ENCODE measurements around the gene TMED1.
"Not testable (repeated sequence)": the region's sequence is repeated elsewhere in the genome, so short reads cannot be mapped to it uniquely, and the experiment has no call there.

Gene TMED1, protein sequence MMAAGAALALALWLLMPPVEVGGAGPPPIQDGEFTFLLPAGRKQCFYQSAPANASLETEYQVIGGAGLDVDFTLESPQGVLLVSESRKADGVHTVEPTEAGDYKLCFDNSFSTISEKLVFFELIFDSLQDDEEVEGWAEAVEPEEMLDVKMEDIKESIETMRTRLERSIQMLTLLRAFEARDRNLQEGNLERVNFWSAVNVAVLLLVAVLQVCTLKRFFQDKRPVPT

DNA sequence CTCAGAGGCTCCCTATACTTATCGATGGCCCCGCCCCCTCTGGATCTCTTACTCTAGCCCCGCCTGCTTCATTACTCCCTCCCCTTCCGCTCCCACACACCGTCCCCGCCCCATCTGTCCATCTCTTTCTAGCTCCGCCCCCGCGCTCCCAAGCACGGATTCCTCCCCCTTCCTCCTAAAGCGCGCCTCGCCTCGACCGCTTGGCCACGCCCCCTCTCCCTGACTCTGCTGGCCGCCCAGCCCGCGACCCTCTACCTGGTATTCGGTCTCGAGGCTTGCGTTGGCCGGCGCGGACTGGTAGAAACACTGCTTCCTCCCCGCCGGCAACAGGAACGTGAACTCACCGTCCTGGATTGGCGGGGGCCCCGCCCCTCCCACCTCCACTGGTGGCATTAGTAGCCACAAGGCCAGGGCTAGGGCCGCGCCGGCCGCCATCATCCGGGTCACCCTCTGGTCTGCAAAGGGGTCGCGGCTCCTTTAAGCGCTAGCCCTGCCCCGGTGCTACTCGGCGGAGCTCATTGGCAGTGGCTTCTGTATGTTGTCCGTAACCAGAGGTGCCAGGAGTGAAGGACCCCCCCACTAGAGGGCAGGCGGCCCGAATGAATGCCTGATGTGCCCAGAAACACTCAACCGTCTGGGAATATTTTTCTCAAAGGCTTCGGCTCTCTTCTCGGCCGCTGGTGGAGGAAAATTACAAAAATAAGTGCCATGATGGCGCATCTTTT lies at the start of gene TMED1:
TSS of gene TMED1 (minus strand) at position 459 of the 725 bp plus-strand sequence. CDS start at position 438, 21 bp downstream.
- DNase-seq (ENCODE audit: low read depth): peak; percentile 89

DNA sequence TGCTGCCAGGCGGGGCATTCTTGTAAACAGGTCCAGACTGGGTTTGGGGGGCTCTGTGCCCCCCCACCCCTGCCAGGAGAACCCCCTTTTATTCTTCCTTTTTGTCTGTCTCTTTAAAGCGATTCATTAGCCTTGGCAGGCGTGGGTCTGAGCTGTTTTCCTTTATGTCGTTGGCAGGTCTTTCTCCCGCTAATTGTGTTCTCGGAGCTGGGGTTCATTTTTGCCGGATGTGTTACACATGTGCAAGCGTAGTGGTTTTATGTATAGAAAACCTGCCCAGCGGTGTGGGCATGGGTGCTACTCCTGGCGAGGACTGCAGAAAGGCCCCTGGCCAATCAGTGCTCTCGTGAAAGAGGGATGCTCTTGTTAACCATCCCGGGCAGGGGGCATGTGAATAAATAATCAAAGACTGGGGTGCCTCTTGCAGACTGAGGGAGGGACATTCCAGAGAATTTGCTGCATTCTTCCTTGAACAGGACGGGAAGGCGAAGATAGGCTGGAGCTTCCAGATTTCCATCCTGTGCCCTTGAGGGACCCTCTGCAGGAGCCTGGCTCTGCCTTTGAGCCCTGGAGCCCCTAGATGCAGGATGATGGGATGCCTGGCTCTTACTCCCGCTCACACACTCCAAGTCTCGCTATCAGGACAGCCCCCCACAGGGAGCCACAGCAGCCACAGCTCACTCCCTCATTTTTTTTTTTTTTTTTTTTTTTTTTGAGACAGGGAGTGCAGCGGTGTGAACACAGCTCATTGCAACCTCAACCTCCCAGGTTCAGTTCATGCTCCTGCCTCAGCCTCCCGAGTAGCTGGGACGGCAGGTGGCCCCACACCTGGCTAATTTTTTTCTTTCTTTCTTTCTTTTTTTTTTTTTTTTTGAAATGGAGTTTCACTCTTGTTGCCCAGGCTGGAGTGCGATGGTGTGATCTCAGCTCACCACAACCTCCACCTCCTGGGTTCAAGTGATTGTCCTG lies 49.5 kb upstream of the TMED1 start:
- no peak for DNase-seq (ENCODE audit: low read depth)

DNA sequence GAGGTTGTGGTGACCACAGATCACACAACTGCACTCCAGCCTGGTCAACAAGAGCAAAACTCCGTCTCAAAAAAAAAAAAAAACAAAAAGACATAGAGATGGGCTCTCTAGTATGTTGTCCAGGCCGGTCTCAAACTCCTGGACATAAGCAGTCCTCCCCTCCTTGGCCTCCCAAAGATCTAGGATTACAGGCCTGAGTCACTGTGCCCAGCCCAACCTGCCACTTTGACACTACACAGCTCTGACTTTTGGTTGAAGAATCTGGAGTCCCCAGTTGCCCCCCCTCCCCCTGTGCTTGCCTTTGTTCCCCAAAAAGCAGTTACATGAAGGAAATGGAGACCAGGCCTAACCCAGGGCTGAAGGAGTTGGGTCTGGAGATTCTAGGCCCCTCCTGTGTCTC lies 48.3 kb upstream of the TMED1 start:
- no peak for DNase-seq (ENCODE audit: low read depth)

- no peak for DNase-seq (ENCODE audit: low read depth)
These were observed 46.1 kb upstream of the TMED1 start for GRCh38 chr19:10882108-10882457.

- DNase-seq (ENCODE audit: low read depth): no peak
These were observed 45.5 kb upstream of the TMED1 start for GRCh38 chr19:10881403-10882107.

DNA sequence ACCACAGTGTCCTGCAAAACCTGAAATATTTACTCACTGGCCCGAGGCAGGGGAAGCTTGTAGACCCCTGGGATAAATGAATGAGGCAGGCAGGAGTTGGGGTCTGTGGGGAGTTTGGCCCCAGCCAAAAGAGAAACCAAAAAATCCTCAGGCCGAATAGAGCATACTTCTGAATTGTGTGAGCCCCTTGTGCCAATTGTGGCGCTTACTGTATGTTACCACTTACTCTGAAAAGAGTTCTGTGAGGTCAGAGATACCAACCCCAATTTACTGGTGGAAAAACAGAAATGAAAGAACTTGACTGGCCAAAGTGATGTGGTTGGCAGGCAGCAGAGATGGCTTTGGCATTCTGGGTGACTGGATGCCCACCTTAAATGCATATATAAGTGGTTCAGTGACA lies 42.2 kb upstream of the TMED1 start:
- no peak for DNase-seq (ENCODE audit: low read depth)

- not testable (repeated sequence) for DNase-seq (ENCODE audit: low read depth)
These were observed 41.6 kb upstream of the TMED1 start for GRCh38 chr19:10877608-10878007.

GRCh38 chr19:10876459-10877240 lies 40.6 kb upstream of the TMED1 start:
- no peak for DNase-seq (ENCODE audit: low read depth)

DNA sequence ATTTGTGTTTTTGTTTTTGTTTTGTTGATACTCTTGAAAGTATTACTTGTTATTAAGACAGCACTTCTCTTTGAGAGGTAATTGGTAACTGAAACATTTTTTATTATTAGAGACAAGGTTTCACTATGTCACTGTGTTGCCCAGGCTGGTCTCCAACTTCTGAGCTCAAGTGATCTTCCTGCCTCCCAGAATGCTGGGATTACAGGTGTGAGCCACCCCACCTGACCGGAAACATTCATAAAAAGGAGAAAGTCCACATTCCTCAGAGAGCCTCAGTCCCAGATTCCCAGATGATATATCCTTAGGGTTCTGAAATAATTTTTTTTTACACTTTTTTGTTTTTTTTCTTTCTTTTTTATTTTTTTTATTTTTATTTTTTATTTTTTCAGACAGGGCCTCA lies 38.0 kb upstream of the TMED1 start:
- DNase-seq (ENCODE audit: low read depth): no peak

GRCh38 chr19:10872546-10873107 lies 36.6 kb upstream of the TMED1 start:
- no peak for DNase-seq (ENCODE audit: low read depth)

DNA sequence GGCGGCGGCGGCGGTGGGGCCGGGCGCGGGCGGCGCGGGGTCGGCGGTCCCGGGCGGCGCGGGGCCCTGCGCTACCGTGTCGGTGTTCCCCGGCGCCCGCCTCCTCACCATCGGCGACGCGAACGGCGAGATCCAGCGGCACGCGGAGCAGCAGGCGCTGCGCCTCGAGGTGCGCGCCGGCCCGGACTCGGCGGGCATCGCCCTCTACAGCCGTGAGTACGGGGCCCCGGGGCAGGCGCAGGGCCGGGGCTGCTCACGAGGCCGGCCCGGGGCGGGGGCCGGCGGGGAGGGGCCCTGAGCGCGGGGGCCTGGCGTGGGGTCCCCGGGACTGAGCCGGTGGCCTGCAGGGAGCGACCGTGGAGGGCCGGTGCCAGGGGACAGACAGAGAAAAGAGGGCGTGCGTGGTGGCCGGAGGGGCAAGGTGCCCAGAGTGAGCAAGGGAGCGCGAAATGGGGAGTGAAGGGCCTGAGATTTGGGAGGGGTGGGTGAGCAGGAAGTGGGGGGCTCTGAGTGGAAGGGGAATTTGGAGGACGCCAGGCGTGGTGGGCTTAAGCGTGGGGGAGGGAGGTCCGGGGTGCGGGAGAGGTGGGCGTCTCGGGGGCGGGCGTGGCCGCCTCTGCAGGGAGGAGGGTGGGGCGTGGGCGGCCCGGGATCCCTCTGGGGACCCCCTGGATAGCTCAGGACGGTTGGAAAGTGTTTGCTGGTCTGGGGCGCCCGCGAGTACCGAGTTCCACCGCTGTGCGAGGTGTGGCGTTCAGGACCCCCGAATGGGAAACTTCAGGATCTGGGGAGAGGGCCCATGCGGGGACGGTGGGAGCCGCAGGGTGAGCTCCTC lies 35.9 kb upstream of the TMED1 start:
- DNase-seq (ENCODE audit: low read depth): peak; percentile 7

GRCh38 chr19:10870955-10871603 lies 35.1 kb upstream of the TMED1 start, which contains the start of gene CARM1:
Gene CARM1, plus strand, starts transcription at chr19:10871553. Its CDS starts 150 bp downstream, at chr19:10871703.
- DNase-seq (ENCODE audit: low read depth): peak; percentile 98

DNA sequence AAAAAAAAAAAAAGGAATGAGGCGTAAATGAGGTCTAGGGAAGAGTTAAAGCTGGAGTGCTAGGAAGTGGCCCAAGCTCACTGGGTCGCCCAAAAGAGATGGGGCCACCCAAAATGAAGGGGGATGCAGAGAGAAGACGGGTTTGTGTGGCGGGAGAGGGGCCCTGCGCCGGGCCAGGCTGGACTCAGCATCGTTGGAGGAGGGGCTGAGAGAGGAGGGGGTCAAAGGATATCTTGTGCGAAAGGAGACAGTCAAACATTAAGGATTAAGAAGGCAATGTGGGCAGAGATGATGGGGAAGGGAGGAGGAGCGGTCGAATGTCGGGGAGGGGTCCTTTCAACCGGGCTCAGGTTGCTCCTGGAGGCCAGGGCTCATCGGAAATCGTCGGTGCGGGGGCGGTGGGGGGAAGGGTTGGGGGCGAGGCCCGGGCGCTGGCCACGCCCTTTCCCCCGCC lies 34.5 kb upstream of the TMED1 start:
- no peak for DNase-seq (ENCODE audit: low read depth)

DNA sequence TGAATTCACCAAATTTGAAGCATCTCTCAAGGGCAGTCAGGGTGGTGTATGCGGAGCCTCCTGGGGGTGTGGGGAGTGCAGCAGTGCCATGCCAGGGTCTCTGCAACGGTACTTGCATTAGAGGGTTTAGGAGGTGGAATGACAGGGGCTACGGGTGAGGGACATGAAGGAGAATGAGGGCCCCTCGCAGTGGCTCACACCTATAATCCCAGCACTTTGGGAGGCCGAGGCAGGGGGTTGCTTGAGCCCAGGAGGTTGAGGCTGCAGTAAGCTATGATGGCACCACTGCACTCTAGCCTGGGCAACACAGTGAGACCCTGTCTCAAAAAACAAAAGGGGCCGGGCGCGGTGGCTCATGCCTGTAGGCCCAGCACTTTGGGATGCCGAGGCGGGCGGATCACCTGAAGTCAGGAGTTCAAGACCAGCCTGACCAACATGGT lies 33.9 kb upstream of the TMED1 start:
- not testable (repeated sequence) for DNase-seq (ENCODE audit: low read depth)

- no peak for DNase-seq (ENCODE audit: low read depth)
These were observed 33.0 kb upstream of the TMED1 start for GRCh38 chr19:10868872-10869547.

- no peak for DNase-seq (ENCODE audit: low read depth)
These were observed 30.5 kb upstream of the TMED1 start for GRCh38 chr19:10866495-10866894.

DNA sequence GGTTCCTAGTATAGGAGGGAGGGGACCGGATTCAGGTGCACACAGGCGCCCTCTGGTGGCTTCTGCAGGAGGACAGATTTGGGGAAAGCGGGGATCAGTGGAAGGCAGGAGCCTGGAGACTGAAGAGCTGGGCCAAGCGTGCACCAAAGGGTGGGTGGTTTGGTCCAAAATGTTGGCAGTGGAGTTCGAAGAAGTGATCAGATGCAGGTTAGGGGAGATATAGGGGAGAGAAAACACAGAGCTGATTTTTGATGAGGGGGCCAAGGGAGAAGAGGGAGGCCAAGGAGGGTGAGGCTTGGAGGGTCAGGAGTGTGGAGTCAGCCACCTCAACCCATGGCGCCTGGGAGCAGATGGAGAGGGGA lies 28.5 kb upstream of the TMED1 start:
- DNase-seq (ENCODE audit: low read depth): peak; percentile 71

DNA sequence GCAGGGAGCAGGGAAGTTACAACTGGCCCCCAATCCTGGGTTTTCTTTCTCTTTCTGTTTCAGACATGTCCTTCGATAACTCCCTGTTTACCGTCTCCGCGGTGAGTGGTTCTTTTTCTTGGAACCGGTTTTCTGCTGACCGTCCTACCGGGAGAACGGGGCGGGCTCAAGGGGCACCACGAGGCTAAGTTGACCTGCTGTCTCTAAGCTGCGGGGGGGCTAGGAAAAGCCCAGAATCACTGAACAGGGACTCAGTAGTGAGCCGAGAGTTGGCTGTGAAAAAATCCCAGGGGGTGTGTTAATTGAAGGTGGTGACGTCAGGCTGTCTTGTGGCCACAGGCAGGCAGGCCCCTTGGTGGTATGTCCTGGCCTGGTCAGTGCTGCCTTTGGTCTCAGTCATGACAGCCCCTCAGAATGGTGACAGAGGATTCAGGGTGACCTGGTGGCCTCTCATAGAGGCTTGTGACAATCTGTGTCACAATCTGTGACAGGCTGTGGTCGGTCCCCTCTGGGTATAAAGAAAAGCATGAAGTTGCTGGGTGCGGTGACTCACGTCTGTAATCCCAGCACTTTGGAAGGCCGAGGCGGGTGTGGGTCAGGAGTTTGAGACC lies 27.2 kb upstream of the TMED1 start:
- DNase-seq (ENCODE audit: low read depth): no peak

Data from activated gamma-delta T cell treated with anti-CD3 and anti-CD28 coated beads, Interleukin-2, amount 50 U/mL, for 16 hours (primary cell).